Measurements from ENCODE around the gene SPTBN1.

DNA sequence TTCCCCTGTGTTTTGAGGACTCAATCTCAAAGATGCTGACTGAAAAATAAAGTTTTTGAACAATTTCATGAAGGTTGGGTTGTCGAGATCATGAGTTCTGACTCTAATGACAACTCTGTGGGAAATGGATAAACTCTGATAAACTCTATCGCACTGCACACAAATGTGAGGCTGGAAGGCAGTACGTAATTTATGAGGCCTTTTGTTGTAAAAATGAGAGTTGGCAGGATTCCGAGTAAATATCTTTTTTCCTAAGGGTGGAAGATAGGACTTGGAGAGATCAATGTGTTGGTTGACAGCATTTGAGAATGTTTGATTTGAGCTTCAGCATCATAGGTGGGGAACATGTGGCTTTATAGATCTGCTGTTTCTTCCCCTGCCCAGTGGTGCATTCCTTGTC lies 90.4 kb downstream of the SPTBN1 start:
- TF ChIP-seq EZH2phosphoT487 (IDR thresholded peaks at IDR 0.05; ENCODE audit: borderline replicate concordance, low read length) (no peak), EZH2 (IDR thresholded peaks at IDR 0.05; ENCODE audit: low read length, unreplicated experiment) (no peak)
- TF ChIP-seq, protein P1, sequence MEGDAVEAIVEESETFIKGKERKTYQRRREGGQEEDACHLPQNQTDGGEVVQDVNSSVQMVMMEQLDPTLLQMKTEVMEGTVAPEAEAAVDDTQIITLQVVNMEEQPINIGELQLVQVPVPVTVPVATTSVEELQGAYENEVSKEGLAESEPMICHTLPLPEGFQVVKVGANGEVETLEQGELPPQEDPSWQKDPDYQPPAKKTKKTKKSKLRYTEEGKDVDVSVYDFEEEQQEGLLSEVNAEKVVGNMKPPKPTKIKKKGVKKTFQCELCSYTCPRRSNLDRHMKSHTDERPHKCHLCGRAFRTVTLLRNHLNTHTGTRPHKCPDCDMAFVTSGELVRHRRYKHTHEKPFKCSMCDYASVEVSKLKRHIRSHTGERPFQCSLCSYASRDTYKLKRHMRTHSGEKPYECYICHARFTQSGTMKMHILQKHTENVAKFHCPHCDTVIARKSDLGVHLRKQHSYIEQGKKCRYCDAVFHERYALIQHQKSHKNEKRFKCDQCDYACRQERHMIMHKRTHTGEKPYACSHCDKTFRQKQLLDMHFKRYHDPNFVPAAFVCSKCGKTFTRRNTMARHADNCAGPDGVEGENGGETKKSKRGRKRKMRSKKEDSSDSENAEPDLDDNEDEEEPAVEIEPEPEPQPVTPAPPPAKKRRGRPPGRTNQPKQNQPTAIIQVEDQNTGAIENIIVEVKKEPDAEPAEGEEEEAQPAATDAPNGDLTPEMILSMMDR (conservative IDR thresholded peaks at IDR 0.05; ENCODE audit: low read depth, low read length) = no peak

Data from PC-3 (cell line).